ENCODE data around the gene KPNA6. TPM values are rescaled to one million over a fixed set of nuclear protein-coding genes. Genes with fewer than 3 reads are reported as not detected.

The KPNA6 gene
- total and polyA plus RNA-seq, 2 of the 4 experiments (the other 2 are of a cell fraction): 27.0 to 50.7 TPM

GRCh38 chr1:32091591-32091990 is 16.3 kb upstream of the KPNA6 start:
- no peak overlapping the region for H3K56ac ChIP-seq (ENCODE audit: extremely low read depth, insufficient read depth, low read length)
- no peak overlapping the region for H4K8ac ChIP-seq (ENCODE audit: low read depth in 2 of 2, low read length in 2 of 2)
- no peak overlapping the region for H2AK9ac ChIP-seq (replicated peaks; ENCODE audit: low read depth, low read length, poor library complexity)
- ChIA-PET CTCF (interaction anchor here (1.7 kb wide), 1 partner anchor 16 kb away, joined by 4 read pairs; the partner anchor contains the start of gene KPNA6), POLR2A (ENCODE audit: unreplicated experiment) (no interaction called here)
- no peak overlapping the region for H3K18ac ChIP-seq (ENCODE audit: low read depth, low read length)
- no peak overlapping the region for H2BK20ac ChIP-seq (ENCODE audit: low read depth, low read length)
- no peak overlapping the region for H3K4me2 ChIP-seq (ENCODE audit: low read depth, low read length)
- no peak overlapping the region for H3K23ac ChIP-seq (ENCODE audit: low read depth, low read length)
- no peak overlapping the region for H3K9ac ChIP-seq (ENCODE audit: low read depth, low read length)
- intact Hi-C loops (cut with micrococcal nuclease): no loop called here
- no peak overlapping the region for H2AFZ ChIP-seq (replicated peaks; ENCODE audit: low read length, poor library complexity)
- H3K9me1 ChIP-seq (ENCODE audit: insufficient read depth, low read length): peaks cover 12% of the 10 kb centered on the region; the same call in 1 of the 2 replicates
- TF ChIP-seq RCOR1 (IDR thresholded peaks at IDR 0.05; ENCODE audit: insufficient replicate concordance, low read length): no peak
- no peak for TF ChIP-seq CTCF (conservative IDR thresholded peaks at IDR 0.05; ENCODE audit: low read depth, low read length)
- no peak for TF ChIP-seq CHD1 (IDR thresholded peaks at IDR 0.05; ENCODE audit: low read depth, low read length)
- no peak for TF ChIP-seq ELK1 (IDR thresholded peaks at IDR 0.05; ENCODE audit: borderline replicate concordance, low read depth, low read length)
- TF ChIP-seq RAD21 (IDR thresholded peaks at IDR 0.05; ENCODE audit: low read length): no peak
- TF ChIP-seq MAZ (IDR thresholded peaks at IDR 0.05; ENCODE audit: borderline replicate concordance, low read depth, low read length): no peak
- no peak for TF ChIP-seq BHLHE40 (IDR thresholded peaks at IDR 0.05; ENCODE audit: low read depth, low read length)
- TF ChIP-seq RFX5 (IDR thresholded peaks at IDR 0.05; ENCODE audit: low read depth, low read length): no peak
- TF ChIP-seq FOS (IDR thresholded peaks at IDR 0.05; ENCODE audit: low read depth, low read length): no peak
- no peak for TF ChIP-seq MXI1 (IDR thresholded peaks at IDR 0.05; ENCODE audit: borderline replicate concordance, low read depth, low read length)
- TF ChIP-seq SMC3 (IDR thresholded peaks at IDR 0.05; ENCODE audit: low read depth, low read length): no peak
- no peak for TF ChIP-seq POLR2A (IDR thresholded peaks at IDR 0.05; ENCODE audit: low read depth, low read length)
- no peak for TF ChIP-seq NFE2L2 (IDR thresholded peaks at IDR 0.05; ENCODE audit: low read depth, low read length)
- no peak for TF ChIP-seq USF2 (IDR thresholded peaks at IDR 0.05; ENCODE audit: low read depth, low read length)
- no peak for TF ChIP-seq CEBPB (IDR thresholded peaks at IDR 0.05; ENCODE audit: low read depth, low read length)
- no peak for TF ChIP-seq MAFK (IDR thresholded peaks at IDR 0.05; ENCODE audit: low read depth, low read length)
- no peak overlapping the region for H2AK5ac ChIP-seq (ENCODE audit: low read depth, low read length)
- peaks cover 0 to 11% of the 10 kb centered on the region in 2 experiments; a peak in 3 of 4 replicates for H3K79me1 ChIP-seq (ENCODE audit: low read depth in 1 of 2, low read length in 2 of 2)
- no peaks in the 10 kb centered on the region for H3K9me3 ChIP-seq (ENCODE audit: control insufficient read depth, insufficient read depth, low read length)
- H4K91ac ChIP-seq (ENCODE audit: insufficient read depth, low read depth, low read length): no peak overlapping the region
- DNase-seq (no peak), ATAC-seq (ENCODE audit: low read depth) (no peak)
- dilution Hi-C loops (cut with HindIII; ENCODE audit: low sequenced_read_pairs, unreplicated experiment): no loop called here
- in situ Hi-C loops (cut with MboI; ENCODE audit: low sequenced_read_pairs): no loop called here
- no peak overlapping the region for H3K14ac ChIP-seq (replicated peaks; ENCODE audit: low read depth, low read length)
- H3K27ac ChIP-seq (ENCODE audit: insufficient read depth, low read length): no peak overlapping the region
- 96% methylated on average over 12 of the region's 15 CpGs; no CpG with 5 or more reads in 1 of the 2 experiments for WGBS, 2 experiments (ENCODE audit: extremely low coverage in 2 of 2, insufficient read length in 1 of 2)
- H3K36me3 ChIP-seq (ENCODE audit: control insufficient read depth, insufficient read depth, low read length): peaks cover 45% of the 10 kb centered on the region
- no peaks in the 10 kb centered on the region for H4K20me1 ChIP-seq (ENCODE audit: insufficient read depth, low read length)
- H3K4me3 ChIP-seq (ENCODE audit: insufficient read depth, low read depth, low read length): no peak overlapping the region
- no peaks in the 10 kb centered on the region for H3K27me3 ChIP-seq (ENCODE audit: control insufficient read depth, insufficient read depth, low read length)
- BruUV-seq (replicated peaks): no TSS peak
- no peak overlapping the region for H4K5ac ChIP-seq (ENCODE audit: low read depth, low read length)
- no peaks in the 10 kb centered on the region for H3K4me1 ChIP-seq (ENCODE audit: control insufficient read depth, insufficient read depth, low read length)
- no peak overlapping the region for H2BK120ac ChIP-seq (ENCODE audit: low read depth, low read length)
- no peak overlapping the region for H3K4ac ChIP-seq (ENCODE audit: low read depth, low read length)
- no peak overlapping the region for H2BK15ac ChIP-seq (ENCODE audit: low read depth, low read length)
- H2BK5ac ChIP-seq (ENCODE audit: low read depth, low read length, poor library complexity, severe bottlenecking): no peak overlapping the region

All from IMR-90 (cell line).